PFSK-1 (cell line): ENCODE measurements around the gene ADNP.

ENCODE experiments used
- FOXP2 ChIP-seq: optimal IDR thresholded peaks from 2 replicates; pipeline ENCODE3; 2011; ENCODE audit warnings: borderline replicate concordance, control low read depth, inconsistent platforms; ENCODE audit not compliant: insufficient read depth; ENCODE audit errors: extremely low read length, extremely low read depth
- POLR2AphosphoS5 ChIP-seq: IDR thresholded peaks from 2 replicates; pipeline ENCODE4 v1.6.1; 2012; ENCODE audit warnings: low read depth, mild to moderate bottlenecking, control low read depth, low read length, moderate library complexity
- REST ChIP-seq, 2 experiments: IDR thresholded peaks; 2 replicates each; pipeline versions ENCODE4 v1.6.1 to v1.8.0; 2011 to 2012; ENCODE audit warnings: low read depth in 2 of 2, low read length in 2 of 2, control low read depth in 1 of 2, inconsistent platforms in 1 of 2, mild to moderate bottlenecking in 1 of 2, moderate library complexity in 1 of 2; ENCODE audit not compliant: insufficient read depth in 1 of 2
- SIN3A ChIP-seq: IDR thresholded peaks from 2 replicates; pipeline ENCODE4 v1.6.1; 2012; ENCODE audit warnings: mild to moderate bottlenecking, low read length, moderate library complexity, borderline replicate concordance; ENCODE audit not compliant: insufficient read depth
- TAF1 ChIP-seq: IDR thresholded peaks from 2 replicates; pipeline ENCODE4 v1.6.1; 2012; ENCODE audit warnings: low read length, control low read depth, borderline replicate concordance; ENCODE audit not compliant: insufficient read depth

Gene ADNP

GRCh38 chr20:50850721-50851286, 80.4 kb downstream of the ADNP start:
- TF ChIP-seq REST (IDR thresholded peaks at IDR 0.05; ENCODE audit: insufficient read depth in 1 of 2, low read depth in 2 of 2, low read length in 2 of 2) (no peak), POLR2AphosphoS5 (no peak), SIN3A (no peak), TAF1 (no peak), FOXP2 (no peak)

- TF ChIP-seq SIN3A (no peak), POLR2AphosphoS5 (no peak), REST (IDR thresholded peaks at IDR 0.05; ENCODE audit: insufficient read depth in 1 of 2, low read depth in 2 of 2, low read length in 2 of 2) (no peak), FOXP2 (no peak), TAF1 (no peak)
Observed at GRCh38 chr20:50848846-50849673, 82.2 kb downstream of the ADNP start.

- TF ChIP-seq TAF1 = no peak
- no peak for TF ChIP-seq REST (IDR thresholded peaks at IDR 0.05; ENCODE audit: insufficient read depth in 1 of 2, low read depth in 2 of 2, low read length in 2 of 2)
- TF ChIP-seq POLR2AphosphoS5 = no peak
- TF ChIP-seq SIN3A = no peak
- no peak for TF ChIP-seq FOXP2
Observed at GRCh38 chr20:50848341-50848808, 82.9 kb downstream of the ADNP start.

GRCh38 chr20:50845566-50846215, 85.5 kb downstream of the ADNP start:
- TF ChIP-seq SIN3A = no peak
- TF ChIP-seq FOXP2 = no peak
- no peak for TF ChIP-seq POLR2AphosphoS5
- TF ChIP-seq TAF1 = no peak
- no peak for TF ChIP-seq REST (IDR thresholded peaks at IDR 0.05; ENCODE audit: insufficient read depth in 1 of 2, low read depth in 2 of 2, low read length in 2 of 2)
